ENCODE measurements around the gene TEX19.

TEX19 gene

DNA sequence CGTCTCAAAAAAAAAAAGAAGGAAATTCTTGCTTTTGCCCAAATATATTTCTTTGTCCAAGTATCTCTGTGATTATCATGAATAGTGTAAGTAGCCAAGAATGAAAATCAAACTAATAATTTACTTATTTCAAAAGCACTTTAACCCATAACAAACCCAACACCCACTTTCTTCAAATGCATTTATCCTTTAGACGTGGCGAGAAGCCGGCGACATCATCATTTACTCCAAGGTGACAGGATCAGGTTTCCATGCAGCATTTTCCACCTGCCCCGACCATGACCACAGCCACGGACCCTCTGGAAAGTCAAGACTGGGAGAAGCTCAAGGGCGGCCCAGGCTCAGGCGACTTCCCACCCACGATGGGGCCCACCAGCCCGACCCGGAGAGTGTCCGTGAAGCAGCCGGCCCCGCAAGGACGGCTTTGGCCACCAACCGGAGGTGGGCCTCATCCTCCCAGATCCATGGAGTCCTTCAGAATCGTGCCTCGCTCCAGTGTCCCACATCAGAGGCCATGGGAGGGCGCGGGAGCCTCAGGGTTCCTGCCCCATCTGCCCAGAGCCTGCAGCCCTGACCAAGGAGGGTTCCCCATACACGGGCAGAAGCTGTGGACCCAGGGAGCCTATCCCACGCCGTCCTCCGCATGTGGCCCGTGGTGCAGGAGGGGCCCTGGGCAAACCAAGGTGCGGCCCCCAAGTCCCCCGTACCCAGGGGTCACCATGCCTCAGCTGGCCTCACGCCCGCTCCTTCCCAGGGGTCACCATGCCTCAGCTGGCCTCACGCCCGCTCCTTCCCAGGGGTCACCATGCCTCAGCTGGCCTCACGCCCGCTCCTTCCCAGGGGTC is 31.2 kb downstream of the TEX19 start:
- no peak for DNase-seq (ENCODE audit: low read depth, low spot score)

DNA sequence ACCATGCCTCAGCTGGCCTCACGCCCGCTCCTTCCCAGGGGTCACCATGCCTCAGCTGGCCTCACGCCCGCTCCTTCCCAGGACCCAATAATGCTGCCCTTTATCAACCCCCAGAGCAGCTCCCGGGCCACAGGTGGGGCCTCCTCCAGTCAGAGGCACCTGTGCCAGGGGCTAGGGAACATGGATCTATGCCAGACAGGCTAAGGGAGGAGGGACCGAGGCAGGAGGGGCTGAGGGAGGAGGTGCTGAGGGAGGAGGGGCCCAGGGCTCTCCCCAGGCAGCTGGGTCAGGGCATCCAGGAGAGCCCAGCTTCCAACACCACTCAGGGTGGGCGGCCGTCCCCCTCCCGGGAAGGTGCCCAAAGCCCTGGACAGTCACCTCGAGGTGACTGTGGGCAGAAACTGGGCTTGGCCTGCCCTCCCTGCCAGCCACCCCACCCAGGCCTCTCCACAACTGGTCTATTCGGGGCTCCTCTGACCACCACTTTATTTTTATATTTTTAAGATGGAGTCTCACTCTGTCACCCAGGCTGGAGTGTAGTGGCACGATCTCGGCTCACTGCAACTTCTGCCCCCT is 31.9 kb downstream of the TEX19 start:
- no peak for DNase-seq (ENCODE audit: low read depth, low spot score)

DNA sequence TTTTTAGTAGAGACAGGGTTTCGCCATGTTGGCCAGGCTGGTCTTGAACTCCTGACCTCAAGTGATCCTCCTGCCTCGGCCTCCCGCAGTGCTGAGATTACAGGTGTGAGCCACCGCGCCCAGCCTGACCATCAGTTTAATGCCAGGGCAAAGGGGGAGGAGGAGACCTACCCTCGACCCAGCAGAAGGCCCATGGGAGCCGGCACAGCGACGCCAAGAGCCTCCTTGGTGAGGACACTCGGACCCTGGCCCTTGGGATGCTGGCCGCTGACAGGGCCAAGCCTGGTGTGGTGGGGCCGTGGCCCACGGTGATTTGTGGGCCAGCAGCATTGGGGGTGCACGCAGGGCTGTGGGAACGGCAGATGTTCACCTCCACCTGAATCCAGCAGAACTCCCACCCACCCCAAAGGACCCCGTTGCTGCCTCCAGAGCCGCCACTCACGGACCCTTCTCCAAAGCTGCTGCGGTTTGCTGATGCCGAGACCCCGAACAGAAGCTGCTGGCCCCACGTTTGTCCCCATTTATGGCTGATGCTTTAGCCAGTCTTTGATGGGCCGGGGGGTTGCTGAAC is 32.5 kb downstream of the TEX19 start:
- DNase-seq (ENCODE audit: low read depth, low spot score) = no peak

DNA sequence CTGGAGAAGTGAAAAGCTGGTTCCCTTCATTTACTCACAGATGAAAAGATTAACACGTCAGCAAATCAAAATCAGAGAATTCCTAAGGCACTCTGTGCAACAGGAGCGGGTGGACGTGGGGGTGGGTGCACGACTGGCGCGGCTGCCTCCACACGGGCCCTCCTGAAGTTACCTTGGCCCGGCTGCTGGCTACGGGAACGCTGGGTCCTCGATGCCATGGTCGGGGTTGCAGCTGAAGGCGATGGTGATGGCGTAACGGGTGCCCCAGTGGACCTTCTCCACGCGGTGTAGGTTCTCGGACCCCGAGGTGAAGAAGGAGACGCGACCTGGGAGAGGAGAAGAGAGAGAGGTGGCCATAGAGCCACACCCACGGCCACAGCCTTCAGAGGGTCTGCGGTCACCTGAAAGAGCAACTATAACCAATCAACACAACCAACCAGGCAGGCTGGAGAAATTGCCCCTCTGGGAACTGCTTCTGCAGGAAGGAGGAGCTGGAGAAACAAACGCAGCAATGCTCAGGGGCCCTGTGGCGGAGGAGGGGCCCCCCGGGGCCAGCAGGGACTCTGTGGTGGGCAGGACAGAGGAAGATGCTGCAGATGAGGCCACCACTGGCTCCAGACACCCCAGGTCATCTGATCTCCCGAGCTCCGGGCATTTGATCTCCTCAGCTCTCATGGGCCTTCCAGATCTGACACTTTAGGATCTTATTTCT is 33.3 kb downstream of the TEX19 start:
- DNase-seq (ENCODE audit: low read depth, low spot score) = no peak

DNA sequence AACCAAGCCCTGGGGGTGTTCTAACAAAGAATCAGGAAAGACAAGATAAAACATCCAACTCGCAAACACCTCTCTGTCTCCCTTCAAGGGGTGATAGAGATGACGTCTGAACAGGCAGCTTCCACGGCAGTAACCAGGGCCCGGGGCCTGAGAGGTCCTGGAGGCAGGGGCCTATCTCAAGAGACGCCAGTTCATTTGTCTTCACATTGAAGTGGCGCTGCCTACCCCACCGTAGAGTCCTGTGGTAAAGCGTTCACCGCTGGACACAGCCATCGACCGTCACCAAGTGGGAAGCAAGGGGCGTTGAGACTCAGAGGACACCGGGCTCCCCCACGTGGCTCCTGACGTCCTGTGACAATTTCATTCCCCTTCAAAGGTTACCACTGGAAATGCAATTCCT is 33.9 kb downstream of the TEX19 start:
- no peak for DNase-seq (ENCODE audit: low read depth, low spot score)

DNA sequence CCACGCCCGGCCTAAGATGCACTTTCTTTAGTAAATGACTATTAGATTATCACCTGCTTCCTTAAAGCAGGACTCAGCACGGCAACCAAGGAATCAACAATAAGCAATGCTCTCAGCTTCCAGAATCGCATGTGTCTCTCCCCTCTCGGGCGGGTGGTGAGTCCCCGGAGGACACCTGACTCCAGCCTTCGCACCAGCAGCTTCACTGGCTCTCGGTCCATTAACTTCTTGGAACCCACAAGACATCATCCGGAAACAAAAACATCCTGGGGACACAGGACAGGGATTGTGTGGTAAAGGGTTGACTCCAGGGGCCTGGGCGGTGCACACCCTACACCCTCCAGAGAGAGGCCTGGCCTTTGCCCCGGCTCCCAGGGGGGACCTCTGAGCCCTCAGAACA is 35.2 kb downstream of the TEX19 start:
- DNase-seq (ENCODE audit: low read depth, low spot score) = no peak

DNA sequence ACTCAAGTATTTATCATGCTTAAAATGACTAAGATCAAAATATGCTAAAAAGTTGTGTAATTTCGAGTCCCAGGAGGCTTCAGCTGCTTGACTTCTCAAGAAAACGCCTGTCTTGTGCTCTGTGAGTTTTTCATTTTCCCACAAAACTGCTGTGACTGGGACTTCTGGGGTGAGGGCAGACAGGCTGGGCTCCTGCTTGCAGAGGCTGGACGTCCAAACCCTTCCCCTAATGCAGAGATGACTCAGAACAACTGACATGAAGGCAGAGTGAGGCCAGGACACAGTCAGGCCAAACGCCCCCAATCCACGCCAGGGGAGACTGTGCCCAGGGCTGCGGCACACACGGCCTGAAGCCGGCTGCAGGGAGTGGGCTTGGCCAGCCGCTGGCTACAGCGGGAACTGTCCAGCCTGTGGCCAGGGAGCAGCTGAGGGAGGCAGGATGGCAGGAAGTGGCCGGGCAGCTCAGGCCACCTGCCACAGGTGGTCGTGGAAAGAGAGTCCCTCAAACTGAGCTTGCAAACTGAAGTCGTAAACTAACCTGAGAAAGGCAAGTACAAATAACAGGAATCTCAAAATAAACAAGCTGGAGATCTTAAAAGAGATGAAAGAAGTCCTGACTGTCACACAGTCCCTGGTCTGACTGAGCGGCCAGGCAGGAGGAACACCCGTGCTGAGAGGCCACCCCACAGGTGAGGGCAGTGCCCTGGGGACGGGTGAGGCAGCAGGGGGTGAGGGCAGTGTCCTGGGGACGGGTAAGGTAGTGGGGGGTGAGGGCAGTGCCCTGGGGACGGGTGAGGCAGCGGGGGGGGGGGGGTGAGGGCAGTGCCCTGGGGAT is 37.8 kb downstream of the TEX19 start:
- DNase-seq (ENCODE audit: low read depth, low spot score) = peak; percentile 91

DNA sequence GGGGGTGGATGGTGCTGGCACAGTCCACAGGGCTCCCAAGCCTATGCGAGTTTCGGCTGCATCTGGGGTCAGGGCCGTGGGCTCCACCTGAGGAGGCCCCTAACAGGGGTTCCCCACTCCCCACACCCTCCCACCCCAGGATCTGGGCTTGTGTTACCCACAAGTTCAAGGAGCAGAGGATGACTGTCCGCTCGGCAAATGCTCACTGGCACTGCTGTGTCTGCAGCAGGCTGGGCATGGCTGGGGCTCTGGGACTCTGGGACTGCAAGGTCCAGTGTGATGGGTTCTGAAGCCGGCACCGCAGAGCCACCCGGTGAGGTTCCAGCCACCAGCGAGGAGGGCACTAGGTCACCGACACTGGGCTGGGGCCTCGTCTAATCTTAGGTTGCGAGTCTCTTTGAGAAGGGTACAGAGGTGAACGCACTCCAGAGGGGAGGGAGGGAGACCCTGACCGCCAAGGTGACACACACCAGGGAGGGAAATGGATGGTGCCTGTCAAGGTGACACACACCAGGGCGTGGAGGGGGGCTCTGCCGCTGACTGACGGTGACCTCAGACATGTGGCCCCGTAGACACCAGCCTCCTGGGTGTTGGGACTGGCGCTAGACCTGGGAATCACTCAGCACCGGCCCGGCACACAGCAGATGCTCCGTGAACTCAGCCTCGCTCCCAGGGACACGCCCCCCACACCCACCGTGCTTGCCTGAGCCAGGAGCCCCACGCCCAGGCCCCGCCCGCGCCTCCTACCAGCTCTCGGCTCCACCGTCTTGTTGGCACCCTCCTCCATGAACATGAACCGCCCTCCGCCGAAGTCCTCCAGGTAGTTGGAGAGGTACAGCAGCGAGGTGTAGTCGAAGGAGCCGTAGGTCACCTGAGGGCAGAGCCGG is 38.6 kb downstream of the TEX19 start:
- DNase-seq (ENCODE audit: low read depth, low spot score) = no peak

DNA sequence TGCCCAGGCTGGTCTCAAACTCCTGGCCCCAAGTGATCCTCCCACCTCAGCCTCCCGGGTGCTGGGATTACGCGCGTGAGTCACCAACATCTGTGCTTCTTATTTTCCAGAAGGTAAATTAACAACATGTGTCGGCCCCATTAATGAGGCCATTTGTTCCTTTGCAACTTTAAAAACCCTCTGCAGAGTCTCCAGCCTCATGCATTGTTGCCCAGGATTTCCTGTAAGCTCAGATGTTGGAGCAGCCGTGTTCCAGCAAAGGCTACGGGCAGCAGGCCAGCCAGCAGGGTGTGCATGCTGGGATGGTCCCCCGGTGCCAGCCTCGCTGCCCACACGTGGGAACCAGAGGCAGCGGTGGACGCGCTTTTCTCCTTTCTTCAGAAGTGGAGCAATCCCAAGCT is 40.0 kb downstream of the TEX19 start:
- DNase-seq (ENCODE audit: low read depth, low spot score) = peak; percentile 93

DNA sequence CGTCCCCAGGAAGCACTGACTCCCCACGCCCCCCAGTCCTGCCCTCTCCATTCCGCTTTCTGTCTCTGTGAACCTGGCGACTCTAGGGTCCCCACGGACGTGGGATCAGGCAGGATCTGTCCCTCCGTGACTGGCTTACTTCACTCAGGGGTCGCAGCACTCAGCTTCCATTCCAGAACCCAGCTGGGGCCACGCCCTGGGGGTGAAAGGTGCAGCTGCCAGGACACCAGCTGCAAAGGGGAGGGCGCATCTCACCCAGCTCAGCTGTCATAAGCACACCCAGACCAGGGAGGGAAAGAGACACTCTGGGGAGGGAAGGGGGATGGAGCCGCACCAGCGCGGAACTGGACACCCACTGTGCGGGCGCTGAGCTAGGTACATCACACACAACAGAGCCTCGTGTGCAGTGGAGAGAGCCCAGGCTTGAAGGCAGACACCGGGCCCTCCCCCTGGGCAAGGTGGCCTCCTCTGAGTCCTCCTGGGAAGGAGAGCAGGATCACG is 40.6 kb downstream of the TEX19 start:
- DNase-seq (ENCODE audit: low read depth, low spot score) = peak; percentile 62

DNA sequence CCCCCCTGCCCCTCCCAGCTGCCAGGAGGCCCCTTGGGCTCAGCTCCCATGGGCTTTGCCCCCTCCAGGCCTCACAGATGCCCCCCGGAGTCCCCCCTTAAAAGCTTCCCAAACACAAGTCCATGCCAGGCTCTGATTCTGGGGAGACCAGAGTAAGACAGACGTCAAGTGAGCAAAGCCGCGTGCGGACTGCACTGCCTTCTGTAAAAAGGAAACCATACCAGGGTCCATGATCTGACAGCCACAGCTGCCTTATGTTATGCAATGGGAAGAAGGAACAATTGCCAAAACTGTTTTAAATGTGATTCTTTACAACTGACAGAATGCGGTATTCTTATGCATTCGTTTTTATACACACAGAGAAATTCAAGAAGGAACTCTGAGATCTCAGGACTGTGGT is 41.2 kb downstream of the TEX19 start:
- no peak for DNase-seq (ENCODE audit: low read depth, low spot score)

DNA sequence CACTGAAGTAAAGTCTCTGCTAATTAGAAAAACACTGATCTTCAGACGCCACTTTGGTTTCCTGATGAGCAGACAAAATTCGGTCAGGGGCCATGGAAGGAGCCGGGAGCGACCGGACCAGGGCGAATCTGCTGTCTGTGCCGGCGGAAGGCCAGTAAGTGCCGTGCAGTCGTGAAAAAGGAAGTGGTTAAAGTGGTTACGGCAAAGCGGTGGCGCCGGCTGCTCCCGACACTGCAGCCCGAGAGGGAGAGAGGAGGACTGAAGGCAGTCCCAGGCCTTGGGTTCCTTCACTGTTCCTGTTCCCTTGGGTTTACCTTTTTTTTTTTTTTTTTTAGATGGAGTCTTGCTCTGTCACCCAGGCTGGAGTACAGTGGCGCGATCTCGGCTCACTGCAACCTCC is 41.8 kb downstream of the TEX19 start:
- DNase-seq (ENCODE audit: low read depth, low spot score) = no peak

DNA sequence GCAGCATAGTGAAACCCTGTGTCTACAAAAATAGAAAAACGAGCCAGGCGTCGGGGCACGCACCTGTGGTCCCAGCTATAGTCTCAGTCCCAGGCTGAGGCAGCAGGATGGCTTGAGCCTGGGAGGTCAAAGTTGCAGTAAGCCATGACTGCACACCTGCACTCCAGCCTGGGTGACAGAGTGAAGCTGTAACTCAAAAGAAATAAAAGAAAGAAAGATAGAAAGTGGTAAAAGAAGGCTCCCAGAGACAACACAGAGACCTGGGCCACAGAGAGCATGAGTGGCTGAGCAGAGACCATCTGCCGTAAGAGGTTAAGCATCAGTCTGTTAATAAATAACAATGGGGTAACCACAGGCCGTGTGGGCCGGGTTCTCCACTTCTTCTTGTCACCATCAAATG is 43.8 kb downstream of the TEX19 start:
- DNase-seq (ENCODE audit: low read depth, low spot score) = no peak

DNA sequence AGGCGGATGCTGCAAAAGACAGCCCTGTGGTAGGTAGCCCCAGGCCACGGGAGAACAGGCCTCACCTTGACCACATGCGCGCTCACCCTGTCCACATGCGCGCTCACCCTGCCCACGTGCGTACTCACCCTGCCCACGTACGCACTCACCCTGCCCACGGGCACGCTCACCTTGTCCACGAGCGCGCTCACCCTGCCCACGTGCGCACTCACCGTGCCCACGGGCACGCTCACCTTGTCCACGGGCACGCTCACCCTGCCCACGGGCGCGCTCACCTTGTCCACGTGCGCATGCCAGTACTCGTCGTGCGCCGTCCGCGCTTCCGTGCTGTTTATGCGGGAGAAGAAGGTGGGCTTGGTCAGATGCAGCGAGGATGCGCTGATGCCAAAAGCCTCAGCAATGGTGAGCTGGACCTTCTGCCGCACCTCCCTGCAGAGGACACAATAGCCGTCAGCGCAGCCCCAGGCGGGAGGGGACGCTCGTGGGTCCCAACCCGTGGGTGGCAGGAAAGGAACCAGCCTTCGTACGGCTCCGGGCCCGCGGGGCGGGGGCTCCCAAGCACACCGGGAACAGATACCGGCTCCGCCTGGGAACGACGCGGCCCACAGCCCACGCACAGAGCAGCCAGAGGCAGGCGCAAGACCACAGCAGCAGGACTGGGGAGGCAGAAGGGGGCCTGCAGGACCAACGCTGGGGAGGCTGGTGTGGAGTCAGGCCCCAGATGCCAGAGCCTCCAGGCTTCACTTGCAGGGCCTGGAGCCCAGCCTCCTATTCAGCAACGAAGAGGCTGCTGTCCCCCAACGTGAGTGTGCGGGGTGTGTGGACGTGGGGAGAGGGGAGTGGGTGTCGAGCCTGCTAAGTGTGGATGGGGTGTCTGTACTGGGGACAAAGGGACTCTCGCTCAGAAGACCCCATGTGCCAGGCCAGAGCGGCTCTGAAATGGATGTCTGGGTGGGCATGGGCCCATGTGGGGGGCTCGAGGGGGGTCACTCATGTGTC is 44.9 kb downstream of the TEX19 start:
- no peak for DNase-seq (ENCODE audit: low read depth, low spot score)

DNA sequence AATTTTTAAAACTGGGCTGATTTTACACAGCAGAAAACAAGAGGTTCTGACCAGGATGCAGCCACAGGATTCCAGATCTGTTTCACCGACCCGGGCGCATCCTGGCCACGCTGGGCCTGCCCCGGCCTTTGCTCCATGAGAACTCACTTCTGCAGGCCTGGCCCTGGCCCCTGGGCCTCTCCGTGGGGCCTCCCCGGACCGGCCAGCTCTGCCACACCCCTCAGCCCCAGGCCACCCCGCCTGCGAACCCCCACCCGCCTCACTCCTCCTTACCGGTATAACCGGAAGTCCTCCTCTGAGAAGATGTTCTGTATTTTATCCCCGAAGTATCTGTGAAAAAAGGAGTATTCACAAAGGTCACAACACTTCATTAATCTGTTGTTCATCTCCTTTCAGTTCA is 46.0 kb downstream of the TEX19 start:
- no peak for DNase-seq (ENCODE audit: low read depth, low spot score)

DNA sequence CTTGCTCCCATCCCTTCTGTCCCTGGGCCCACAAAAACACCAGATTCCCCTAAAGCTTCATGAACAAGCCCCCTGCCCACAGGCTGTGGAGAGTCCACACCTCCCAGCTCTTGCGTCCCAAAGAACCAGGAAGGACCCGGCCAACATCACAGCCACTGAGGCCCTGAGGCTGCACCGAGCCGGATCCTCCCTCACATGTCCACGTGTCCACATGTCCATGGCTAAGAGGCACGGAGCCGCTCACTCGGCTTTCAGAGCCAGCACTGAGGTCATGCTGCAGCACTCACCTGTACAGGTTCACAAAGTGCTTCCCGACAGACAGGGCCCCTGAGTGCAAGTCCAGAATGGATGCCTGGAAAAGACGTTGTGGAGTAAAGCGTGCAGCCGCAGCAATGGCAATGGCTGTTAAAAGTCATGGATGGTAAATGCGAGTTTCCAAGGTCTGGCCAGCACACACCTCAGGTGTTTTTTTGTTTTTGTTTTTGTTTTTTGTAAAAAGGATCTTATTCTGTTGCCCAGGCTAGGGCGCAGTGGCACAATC is 47.2 kb downstream of the TEX19 start:
- DNase-seq (ENCODE audit: low read depth, low spot score) = no peak

DNA sequence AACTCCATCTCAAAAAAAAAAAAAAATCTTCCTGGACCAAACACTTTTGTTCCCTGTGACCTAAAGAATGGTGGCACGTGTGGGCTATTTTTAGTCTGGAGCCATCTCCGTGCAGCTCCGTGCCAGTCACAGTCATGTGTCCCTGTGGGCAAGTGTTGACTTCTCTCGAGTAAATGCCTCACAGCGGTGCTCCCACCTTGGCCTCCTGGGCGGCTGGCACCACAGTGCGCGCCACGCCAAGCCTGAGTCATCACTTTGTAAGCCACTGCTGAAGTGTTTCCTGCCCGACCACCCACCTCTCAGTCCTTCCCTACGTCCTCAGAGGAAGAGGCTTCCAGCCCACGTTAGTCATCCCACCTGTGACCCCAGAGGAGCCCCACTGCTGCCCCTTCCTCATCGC is 48.2 kb downstream of the TEX19 start:
- DNase-seq (ENCODE audit: low read depth, low spot score) = peak; percentile 67

DNA sequence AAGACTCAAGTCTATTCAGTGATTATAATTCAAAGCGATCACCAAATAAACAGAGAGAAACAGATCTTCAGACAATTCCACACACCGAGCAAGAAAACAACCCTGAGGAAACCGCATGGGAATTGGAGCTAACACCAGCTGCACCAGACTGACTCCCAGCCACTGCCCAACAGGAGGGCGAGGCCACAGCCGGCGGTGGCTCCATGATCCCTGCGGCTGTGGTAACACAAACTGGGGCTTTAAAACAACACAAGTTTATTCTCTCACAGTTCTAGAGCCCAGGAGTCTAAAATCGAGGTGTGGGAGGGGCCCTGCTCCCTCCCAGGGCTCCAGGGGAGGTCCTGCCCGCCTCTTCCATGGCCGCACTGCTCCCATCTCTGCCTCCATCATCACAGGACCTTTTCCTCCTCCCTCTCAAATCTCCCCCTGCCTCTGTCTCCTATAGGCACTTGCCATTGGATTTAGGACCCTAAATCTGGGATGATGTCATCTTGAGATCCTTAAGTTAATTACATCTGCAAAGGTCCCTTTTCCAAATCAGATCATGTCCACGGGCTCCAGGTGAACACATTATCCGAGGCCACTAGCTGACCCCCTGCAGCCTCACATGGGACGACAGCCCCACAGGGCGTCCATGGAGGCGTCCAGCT is 49.4 kb downstream of the TEX19 start:
- DNase-seq (ENCODE audit: low read depth, low spot score) = peak; percentile 86

All from brain pericyte (primary cell).